ENCODE measurements around the gene TMEM95. TPM values are rescaled to one million over a fixed set of nuclear protein-coding genes. Genes with fewer than 3 reads are reported as not detected.

Gene TMEM95
- total RNA-seq, 1 donor: not detected

DNA sequence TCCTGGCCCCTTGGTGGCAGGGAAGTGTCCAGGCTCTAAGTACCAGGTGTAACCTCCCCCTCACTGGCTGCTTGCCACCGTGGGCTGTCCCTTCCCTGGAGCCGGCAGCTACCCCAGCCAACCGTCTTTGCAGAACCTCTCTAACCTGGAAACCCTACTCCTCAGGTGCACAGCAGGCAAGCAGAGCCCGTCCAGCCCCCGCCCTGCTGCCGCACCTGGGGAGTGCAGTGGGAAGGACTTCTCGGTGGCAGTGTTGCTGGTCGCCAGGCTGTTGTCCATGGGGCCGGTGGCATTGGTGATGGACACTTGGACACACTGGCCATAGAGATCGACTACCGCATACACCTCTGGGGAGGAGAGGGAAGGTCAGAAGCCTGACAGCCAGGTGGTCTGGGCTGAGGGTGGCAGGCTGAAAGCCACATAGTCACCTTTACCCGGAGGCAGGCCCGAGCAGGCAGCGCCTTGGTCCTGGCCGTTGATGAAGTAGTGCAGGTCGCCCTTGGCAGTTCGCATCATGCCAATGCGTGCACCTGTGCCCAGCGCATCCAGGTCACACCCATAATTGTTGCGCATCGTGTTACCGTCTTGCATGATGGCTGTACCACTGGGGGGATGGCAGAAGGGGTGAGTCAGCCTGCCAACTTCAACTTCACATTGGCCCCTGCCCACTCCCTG, 32.3 kb upstream of the TMEM95 start:
- no peak overlapping the region for H3K4me3 ChIP-seq (ENCODE audit: insufficient read depth, low read length)
- H4K20me1 ChIP-seq (ENCODE audit: insufficient read depth, low read length): no peaks in the 10 kb centered on the region
- peaks cover 76% of the 10 kb centered on the region for H3K36me3 ChIP-seq (ENCODE audit: insufficient read depth, low read length)
- H3K27ac ChIP-seq (ENCODE audit: low read depth, low read length): no peak overlapping the region
- peak; percentile 64 for DNase-seq (ENCODE audit: insufficient read length, low spot score, missing footprints)
- H3K4me2 ChIP-seq (ENCODE audit: insufficient read depth, low read length): no peak overlapping the region
- H3K4me1 ChIP-seq (ENCODE audit: insufficient read depth, low read length): no peaks in the 10 kb centered on the region
- H3K79me2 ChIP-seq (ENCODE audit: insufficient read depth, low read length): peaks cover 7% of the 10 kb centered on the region
- no peak overlapping the region for H2AFZ ChIP-seq (ENCODE audit: low read length)
- TF ChIP-seq, protein P1, sequence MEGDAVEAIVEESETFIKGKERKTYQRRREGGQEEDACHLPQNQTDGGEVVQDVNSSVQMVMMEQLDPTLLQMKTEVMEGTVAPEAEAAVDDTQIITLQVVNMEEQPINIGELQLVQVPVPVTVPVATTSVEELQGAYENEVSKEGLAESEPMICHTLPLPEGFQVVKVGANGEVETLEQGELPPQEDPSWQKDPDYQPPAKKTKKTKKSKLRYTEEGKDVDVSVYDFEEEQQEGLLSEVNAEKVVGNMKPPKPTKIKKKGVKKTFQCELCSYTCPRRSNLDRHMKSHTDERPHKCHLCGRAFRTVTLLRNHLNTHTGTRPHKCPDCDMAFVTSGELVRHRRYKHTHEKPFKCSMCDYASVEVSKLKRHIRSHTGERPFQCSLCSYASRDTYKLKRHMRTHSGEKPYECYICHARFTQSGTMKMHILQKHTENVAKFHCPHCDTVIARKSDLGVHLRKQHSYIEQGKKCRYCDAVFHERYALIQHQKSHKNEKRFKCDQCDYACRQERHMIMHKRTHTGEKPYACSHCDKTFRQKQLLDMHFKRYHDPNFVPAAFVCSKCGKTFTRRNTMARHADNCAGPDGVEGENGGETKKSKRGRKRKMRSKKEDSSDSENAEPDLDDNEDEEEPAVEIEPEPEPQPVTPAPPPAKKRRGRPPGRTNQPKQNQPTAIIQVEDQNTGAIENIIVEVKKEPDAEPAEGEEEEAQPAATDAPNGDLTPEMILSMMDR (IDR thresholded peaks at IDR 0.05; ENCODE audit: extremely low read depth, low read depth, low read length): no peak
- H3K27me3 ChIP-seq (ENCODE audit: insufficient read depth, low read length): no peaks in the 10 kb centered on the region
- no peaks in the 10 kb centered on the region for H3K9me3 ChIP-seq (ENCODE audit: low read depth, low read length)

DNA sequence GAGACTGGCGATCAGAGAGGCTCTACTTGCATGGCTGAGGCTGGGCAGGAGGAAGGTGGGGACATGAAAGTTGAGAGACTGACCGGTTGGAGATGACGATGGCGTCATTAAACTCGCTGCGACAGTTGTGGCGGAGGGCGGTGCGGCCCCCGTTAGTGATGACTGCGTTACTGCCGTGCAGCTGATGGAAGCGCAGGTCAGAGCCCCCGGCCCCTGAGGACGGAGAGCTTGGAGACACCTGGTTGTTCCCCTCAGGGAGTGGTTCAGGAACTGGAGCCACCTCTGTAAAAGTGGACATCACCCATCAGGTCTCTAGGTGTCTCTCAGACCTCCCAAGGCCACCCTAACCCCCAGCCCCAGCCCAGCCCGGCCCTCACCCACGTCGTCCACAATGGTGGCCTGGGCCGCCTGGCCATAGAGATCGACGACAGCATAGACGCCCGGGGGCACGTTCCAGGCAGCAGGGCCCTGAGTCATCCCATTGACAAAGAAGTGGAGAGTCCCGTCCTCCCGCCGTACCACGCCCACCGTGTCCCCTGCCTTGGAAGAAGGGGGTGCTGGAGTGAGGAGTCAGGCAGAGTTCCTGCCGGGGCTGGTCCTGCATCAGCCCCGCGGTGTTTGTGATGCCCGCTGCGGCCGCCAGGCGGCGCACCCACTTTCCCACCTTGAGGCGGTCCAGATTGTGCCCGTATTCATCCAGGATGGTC, 31.1 kb upstream of the TMEM95 start:
- peak; percentile 98 for DNase-seq (ENCODE audit: insufficient read length, low spot score, missing footprints)
- H3K4me2 ChIP-seq (ENCODE audit: insufficient read depth, low read length): no peak overlapping the region
- peaks cover 9% of the 10 kb centered on the region for H3K4me1 ChIP-seq (ENCODE audit: insufficient read depth, low read length)
- H2AFZ ChIP-seq (ENCODE audit: low read length): no peak overlapping the region
- no peaks in the 10 kb centered on the region for H3K27me3 ChIP-seq (ENCODE audit: insufficient read depth, low read length)
- peaks cover 19% of the 10 kb centered on the region for H3K79me2 ChIP-seq (ENCODE audit: insufficient read depth, low read length)
- no peak overlapping the region for H3K27ac ChIP-seq (ENCODE audit: low read depth, low read length)
- peaks cover 3% of the 10 kb centered on the region for H4K20me1 ChIP-seq (ENCODE audit: insufficient read depth, low read length)
- H3K4me3 ChIP-seq (ENCODE audit: insufficient read depth, low read length): no peak overlapping the region
- no peaks in the 10 kb centered on the region for H3K9me3 ChIP-seq (ENCODE audit: low read depth, low read length)
- H3K36me3 ChIP-seq (ENCODE audit: insufficient read depth, low read length): peaks cover 65% of the 10 kb centered on the region
- TF ChIP-seq, protein P1 (IDR thresholded peaks at IDR 0.05; ENCODE audit: extremely low read depth, low read depth, low read length): peak; percentile 80

DNA sequence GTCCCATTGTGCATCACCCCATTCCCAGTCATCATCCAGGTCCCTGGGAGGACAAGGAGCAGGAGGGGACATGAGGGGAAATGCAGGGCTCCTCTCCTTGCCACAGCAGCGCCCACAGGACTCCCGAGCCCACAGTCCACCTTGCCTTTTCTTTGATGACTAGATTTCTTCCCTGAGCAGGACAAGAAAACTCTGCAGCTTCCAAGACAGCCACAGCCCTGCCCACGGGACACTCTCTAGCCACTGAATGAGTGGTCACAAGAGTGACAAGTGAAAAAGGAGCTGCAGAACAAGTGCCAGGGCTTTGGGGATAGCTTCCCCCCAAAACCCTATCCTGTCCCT, 30.5 kb upstream of the TMEM95 start:
- H3K4me2 ChIP-seq (ENCODE audit: insufficient read depth, low read length): no peak overlapping the region
- peaks cover 9% of the 10 kb centered on the region for H3K4me1 ChIP-seq (ENCODE audit: insufficient read depth, low read length)
- peaks cover 62% of the 10 kb centered on the region for H3K36me3 ChIP-seq (ENCODE audit: insufficient read depth, low read length)
- no peak overlapping the region for H3K4me3 ChIP-seq (ENCODE audit: insufficient read depth, low read length)
- H2AFZ ChIP-seq (ENCODE audit: low read length): no peak overlapping the region
- H3K79me2 ChIP-seq (ENCODE audit: insufficient read depth, low read length): peaks cover 19% of the 10 kb centered on the region
- H3K27me3 ChIP-seq (ENCODE audit: insufficient read depth, low read length): no peaks in the 10 kb centered on the region
- peaks cover 3% of the 10 kb centered on the region for H4K20me1 ChIP-seq (ENCODE audit: insufficient read depth, low read length)
- no peak overlapping the region for H3K27ac ChIP-seq (ENCODE audit: low read depth, low read length)
- H3K9me3 ChIP-seq (ENCODE audit: low read depth, low read length): no peaks in the 10 kb centered on the region
- peak; percentile 83 for DNase-seq (ENCODE audit: insufficient read length, low spot score, missing footprints)
- TF ChIP-seq, protein P1 (IDR thresholded peaks at IDR 0.05; ENCODE audit: extremely low read depth, low read depth, low read length): no peak

DNA sequence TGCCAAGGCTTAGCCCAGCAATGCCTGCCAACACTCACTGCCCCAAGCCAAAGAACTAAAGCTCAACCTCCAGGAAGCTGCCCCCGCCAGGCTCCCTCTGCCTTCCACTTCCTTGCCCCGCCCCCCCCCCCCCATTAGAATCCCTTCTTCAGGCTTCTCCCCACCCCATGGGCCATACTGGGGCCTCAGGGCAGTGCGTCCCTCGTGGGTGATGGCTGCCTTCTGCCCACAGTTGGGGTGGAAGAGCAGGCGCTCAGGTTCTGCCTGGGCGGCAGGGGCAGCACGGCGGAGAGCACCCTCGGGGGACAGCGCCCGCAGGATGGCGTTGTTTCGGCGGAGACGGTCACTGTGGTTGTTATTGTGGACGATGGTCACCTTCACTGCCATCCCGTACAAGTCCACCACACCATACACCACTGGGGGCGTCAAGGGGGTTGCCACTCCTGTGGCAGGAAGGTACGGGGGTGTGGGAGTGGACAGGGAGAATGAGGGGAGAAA, 29.9 kb upstream of the TMEM95 start:
- no peaks in the 10 kb centered on the region for H3K9me3 ChIP-seq (ENCODE audit: low read depth, low read length)
- no peaks in the 10 kb centered on the region for H3K27me3 ChIP-seq (ENCODE audit: insufficient read depth, low read length)
- H3K36me3 ChIP-seq (ENCODE audit: insufficient read depth, low read length): peaks cover 61% of the 10 kb centered on the region
- peaks cover 9% of the 10 kb centered on the region for H3K4me1 ChIP-seq (ENCODE audit: insufficient read depth, low read length)
- H4K20me1 ChIP-seq (ENCODE audit: insufficient read depth, low read length): peaks cover 3% of the 10 kb centered on the region
- H2AFZ ChIP-seq (ENCODE audit: low read length): no peak overlapping the region
- peaks cover 19% of the 10 kb centered on the region for H3K79me2 ChIP-seq (ENCODE audit: insufficient read depth, low read length)
- H3K4me2 ChIP-seq (ENCODE audit: insufficient read depth, low read length): no peak overlapping the region
- TF ChIP-seq, protein P1 (IDR thresholded peaks at IDR 0.05; ENCODE audit: extremely low read depth, low read depth, low read length): no peak
- H3K27ac ChIP-seq (ENCODE audit: low read depth, low read length): no peak overlapping the region
- peak; percentile 68 for DNase-seq (ENCODE audit: insufficient read length, low spot score, missing footprints)
- no peak overlapping the region for H3K4me3 ChIP-seq (ENCODE audit: insufficient read depth, low read length)
